Embryonic facial prominence (tissue), 1 donor: ENCODE measurements around the gene NIPAL4.

Source experiments
- DNase-seq: peaks from one replicate; pipeline ENCODE4 v3.0.0-alpha.2; 2016; ENCODE audit errors: extremely low spot score

NIPAL4 gene

DNA sequence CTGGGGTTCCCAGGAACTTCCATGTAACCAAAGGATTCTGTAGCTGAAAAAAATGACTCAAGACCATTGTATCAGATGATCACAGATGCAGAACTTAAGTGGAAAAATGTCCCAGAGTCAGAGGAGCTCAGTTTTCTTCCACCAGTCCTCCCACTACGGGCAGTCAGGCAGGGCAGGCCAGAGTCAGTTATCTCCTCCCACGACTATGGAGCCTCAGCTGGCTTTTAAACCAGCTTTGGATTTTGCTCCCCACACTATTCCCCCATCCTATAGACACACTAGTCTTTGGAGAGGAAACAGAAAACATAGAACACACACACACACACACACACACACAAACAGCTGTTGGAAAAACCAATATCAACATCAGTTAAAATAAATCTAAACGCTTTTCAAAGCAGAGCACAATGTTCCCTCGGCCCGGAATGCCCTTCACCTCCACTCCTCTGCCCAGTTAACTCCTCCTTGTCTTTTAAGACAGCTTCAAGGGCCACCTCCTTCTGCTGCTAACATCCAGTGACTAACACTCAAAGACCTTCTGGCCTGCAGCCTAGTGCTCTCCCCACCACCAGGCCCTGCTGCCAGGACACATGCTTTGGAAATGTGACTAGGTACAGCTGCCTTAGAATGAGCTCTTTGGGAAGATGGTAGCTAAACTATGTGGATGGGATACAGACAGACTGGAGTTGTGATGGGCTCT, 56.8 kb downstream of the NIPAL4 start:
- no peak for DNase-seq

DNA sequence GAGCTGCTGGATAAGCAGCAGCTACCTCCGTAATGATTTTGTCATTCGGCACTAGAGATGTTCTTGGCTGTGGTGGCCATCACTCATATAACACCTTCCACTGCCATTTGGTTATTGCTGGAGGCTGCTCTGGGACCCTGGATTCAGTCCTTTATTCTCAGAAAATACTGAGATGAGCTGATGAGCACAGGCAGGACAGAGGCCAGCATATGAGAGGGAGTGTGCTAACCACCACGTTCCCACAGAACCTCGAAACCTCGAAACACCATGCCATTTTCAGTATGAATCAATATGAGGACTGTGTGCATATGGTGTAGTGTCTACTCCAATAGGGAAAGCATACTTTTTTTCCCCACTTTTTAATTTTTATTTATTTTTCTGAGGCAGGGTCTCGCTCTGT, 59.0 kb downstream of the NIPAL4 start:
- no peak for DNase-seq

DNA sequence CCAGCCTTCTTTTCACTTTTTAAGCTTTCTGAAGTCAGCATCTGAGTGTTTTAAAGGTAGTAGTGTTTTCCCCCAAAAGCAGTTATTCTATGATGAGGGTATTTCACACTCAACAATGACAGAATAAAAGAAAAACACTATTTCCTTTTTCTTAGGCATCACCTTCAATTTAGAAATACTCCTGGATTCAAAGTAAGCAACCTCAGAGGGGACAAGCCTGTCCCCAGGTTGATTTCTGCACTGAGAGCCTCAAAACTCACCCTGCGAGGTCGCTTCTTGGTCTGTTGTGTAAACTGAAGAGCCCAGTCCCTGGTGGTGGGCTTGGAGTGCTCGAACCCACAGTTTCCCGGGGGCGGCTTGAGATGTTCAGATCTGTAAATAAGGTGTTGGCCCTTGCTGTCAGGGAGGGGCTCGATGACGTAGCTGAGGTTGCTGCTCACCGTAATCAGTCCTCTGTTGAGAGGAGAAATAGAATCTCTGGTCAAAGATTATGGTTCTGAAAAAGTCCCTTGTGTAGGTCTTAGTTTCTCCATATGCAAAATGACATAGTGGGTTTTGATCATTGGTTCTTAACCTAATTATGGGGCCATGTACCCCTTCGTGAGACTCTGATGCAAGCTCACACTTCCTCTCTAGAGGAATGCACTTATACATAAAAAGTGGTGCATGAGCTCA, 59.7 kb downstream of the NIPAL4 start:
- DNase-seq = no peak

DNA sequence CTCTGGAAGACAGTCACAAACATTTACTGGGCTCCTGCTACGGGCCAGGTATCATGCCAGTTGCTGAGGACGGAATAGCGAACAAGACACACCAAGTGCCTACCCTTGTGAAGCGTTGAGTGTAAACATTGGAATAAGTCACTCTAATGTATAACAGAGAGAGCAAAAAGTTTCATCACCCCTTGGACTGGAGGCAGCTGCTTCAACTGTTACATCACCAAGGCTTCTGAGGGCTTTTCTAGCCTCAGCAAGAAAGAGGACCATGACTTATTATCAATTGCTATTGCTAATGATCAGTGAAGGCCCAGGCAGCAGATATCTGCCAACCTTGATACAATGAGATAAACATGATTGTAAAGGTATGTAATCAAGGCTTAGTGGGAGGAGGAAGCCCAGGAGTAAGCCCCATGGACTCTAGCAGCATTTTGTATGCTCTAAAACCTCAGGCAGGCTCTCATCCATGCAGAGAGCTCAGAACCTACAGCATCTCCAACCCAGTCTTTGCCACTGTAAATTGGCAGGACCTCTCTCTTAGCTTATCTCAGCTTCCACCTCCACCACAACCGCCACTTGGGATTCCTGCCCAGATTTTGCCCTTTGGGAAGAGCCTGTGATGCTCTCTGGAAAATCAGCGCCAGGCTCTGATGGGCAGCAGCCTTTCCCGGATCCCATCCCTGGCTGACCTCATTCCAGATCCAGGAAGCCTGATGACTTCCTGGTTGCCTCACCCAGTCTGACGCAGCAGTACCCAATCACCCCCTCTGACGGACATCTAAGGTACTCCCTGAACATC, 61.1 kb downstream of the NIPAL4 start:
- no peak for DNase-seq

DNA sequence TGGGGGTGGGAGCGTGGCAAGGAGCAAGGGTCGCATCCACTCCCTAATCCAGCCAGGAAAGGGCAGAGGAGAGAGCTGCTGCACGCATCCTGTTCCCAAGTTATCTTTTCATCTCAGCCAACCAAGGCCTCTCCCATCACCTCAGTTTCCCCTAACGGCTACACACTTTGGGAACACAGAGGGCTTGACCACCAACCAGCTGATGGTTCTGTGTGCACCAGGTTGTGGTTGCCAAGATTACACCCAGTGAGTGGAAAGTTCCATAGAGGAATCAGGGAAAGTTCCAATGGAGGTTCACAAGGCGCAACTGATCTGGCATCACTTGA, 61.7 kb downstream of the NIPAL4 start:
- no peak for DNase-seq

DNA sequence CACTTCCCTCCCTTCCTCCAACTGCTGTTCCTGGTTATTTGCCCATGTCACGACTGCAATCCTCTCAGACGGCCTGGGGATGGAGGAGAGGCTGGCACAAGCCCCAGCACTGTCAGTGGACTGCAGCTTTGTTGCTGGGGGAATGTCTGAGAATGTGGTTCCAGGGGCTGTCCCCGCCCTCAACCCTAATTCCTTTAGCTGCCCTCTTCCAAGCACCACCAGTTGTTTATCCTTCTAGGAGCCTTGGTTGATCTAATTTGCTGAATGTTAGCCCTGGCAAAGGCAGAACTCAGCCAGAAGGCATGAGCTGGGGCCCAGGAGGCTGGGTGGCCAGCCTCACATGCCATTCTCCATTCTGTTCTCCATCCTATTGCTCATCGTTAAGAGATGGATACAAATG, 64.0 kb downstream of the NIPAL4 start:
- DNase-seq = no peak
